GM12878 (cell line): ENCODE measurements around the gene PEF1. TPM values are rescaled to one million over a fixed set of nuclear protein-coding genes. Genes with fewer than 3 reads are reported as not detected.

ENCODE experiments used
- ASH2L ChIP-seq: fragments of 300-600, 200-600 bp; sonication (generic); IDR thresholded peaks from 2 replicates; pipeline ENCODE4 v1.6.1; 2017; ENCODE audit warnings: low read depth, mild to moderate bottlenecking, borderline replicate concordance
- CREB1 ChIP-seq: IDR thresholded peaks from 2 replicates; pipeline ENCODE4 v1.6.1; 2012; ENCODE audit warnings: low read depth, mild to moderate bottlenecking, inconsistent platforms
- EGR1 ChIP-seq, 2 experiments: IDR thresholded peaks; 1 replicate in 1 of 2; 2 replicates in 1 of 2; pipeline ENCODE4 v1.6.1; 2011 to 2012; ENCODE audit warnings: low read depth in 2 of 2, low read length in 2 of 2, borderline replicate concordance in 1 of 2, mild to moderate bottlenecking in 1 of 2, moderate library complexity in 1 of 2
- GATAD2B ChIP-seq: fragments of 450-650 bp; conservative IDR thresholded peaks from 2 replicates; pipeline ENCODE4 v1.6.1; 2017; ENCODE audit warnings: low read depth, mild to moderate bottlenecking, moderate library complexity
- HSF1 ChIP-seq: fragments of 150-350 bp; IDR thresholded peaks from 2 replicates; pipeline ENCODE4 v1.6.1; 2014; ENCODE audit warnings: mild to moderate bottlenecking, low read depth, low read length
- KAT2A ChIP-seq: conservative IDR thresholded peaks from 2 replicates; pipeline ENCODE4 v1.6.1; 2011; ENCODE audit warnings: low read depth, low read length; ENCODE audit not compliant: control insufficient read depth
- LARP7 ChIP-seq: fragments of 450-650 bp; IDR thresholded peaks from 2 replicates; pipeline ENCODE4 v1.6.1; 2017; ENCODE audit warnings: mild to moderate bottlenecking
- MEF2A ChIP-seq: IDR thresholded peaks from 2 replicates; pipeline ENCODE4 v1.6.1; 2011; ENCODE audit warnings: low read depth, mild to moderate bottlenecking, low read length, moderate library complexity; ENCODE audit not compliant: insufficient read depth
- NR2F1 ChIP-seq: fragments of 450-650 bp; conservative IDR thresholded peaks from 2 replicates; pipeline ENCODE4 v1.6.1; 2017; ENCODE audit warnings: mild to moderate bottlenecking
- PAX5 ChIP-seq: IDR thresholded peaks from 2 replicates; pipeline ENCODE4 v1.6.1; 2011; ENCODE audit warnings: low read depth, low read length, borderline replicate concordance
- RAD21 ChIP-seq: IDR thresholded peaks from 2 replicates; pipeline ENCODE4 v1.6.1; 2011; ENCODE audit warnings: mild to moderate bottlenecking, low read depth, low read length, moderate library complexity; ENCODE audit not compliant: insufficient read depth
- RELB ChIP-seq: fragments of 450-650 bp; IDR thresholded peaks from 2 replicates; pipeline ENCODE4 v1.6.1; 2017; ENCODE audit warnings: low read depth, mild to moderate bottlenecking, moderate library complexity
- SMAD1 ChIP-seq: fragments of 450-650 bp; IDR thresholded peaks from 2 replicates; pipeline ENCODE4 v1.6.1; 2018; ENCODE audit warnings: mild to moderate bottlenecking, low read depth; ENCODE audit not compliant: partially characterized antibody
- SMAD5 ChIP-seq: IDR thresholded peaks from 2 replicates; pipeline ENCODE4 v1.6.1; 2016; ENCODE audit warnings: antibody characterized with exemption, low read depth
- SRF ChIP-seq, 2 experiments: IDR thresholded peaks; 2 replicates each; pipeline ENCODE4 v1.6.1; 2011; ENCODE audit warnings: low read depth in 2 of 2, low read length in 2 of 2, mild to moderate bottlenecking in 1 of 2, moderate library complexity in 1 of 2
- STAT1 ChIP-seq: fragments of 450-650 bp; conservative IDR thresholded peaks from 2 replicates; pipeline ENCODE4 v1.6.1; 2014; ENCODE audit warnings: antibody characterized with exemption, mild to moderate bottlenecking
- SUZ12 ChIP-seq: fragments of 200-600 bp; sonication (generic); IDR thresholded peaks from one replicate; pipeline ENCODE4 v1.6.1; 2018; ENCODE audit warnings: antibody characterized with exemption, mild to moderate bottlenecking; ENCODE audit not compliant: unreplicated experiment
- TCF7 ChIP-seq: IDR thresholded peaks from 2 replicates; pipeline ENCODE4 v1.6.1; 2014; ENCODE audit warnings: antibody characterized with exemption, borderline replicate concordance
- WRNIP1 ChIP-seq: IDR thresholded peaks from 2 replicates; pipeline ENCODE4 v1.6.1; 2011; ENCODE audit warnings: low read depth, low read length, improper control_type of control experiment, borderline replicate concordance
- YY1 ChIP-seq: IDR thresholded peaks from 2 replicates; pipeline ENCODE4 v1.6.1; 2011; ENCODE audit warnings: low read depth, mild to moderate bottlenecking, low read length
- ZNF217 ChIP-seq: fragments of 450-650 bp; IDR thresholded peaks from 2 replicates; pipeline ENCODE4 v1.6.1; 2017; ENCODE audit warnings: antibody characterized with exemption, mild to moderate bottlenecking
- ZNF24 ChIP-seq: fragments of 450-650 bp; IDR thresholded peaks from 2 replicates; pipeline ENCODE4 v1.6.1; 2017; ENCODE audit warnings: antibody characterized with exemption, mild to moderate bottlenecking
- polyA plus RNA-seq, 11 experiments: library from polyadenylated mRNA; depleted of rRNA in 4 of 11; unstranded in 6 of 11; stranded (reverse) in 5 of 11; fragments of >200 nt; fragmentation: Nextera tagmentation in 4 of 11; fragmentation: Illumina TruSeq in 1 of 11; extraction: Ambion mirVana in 4 of 11; extraction: Trizol in 1 of 11; gene quantifications; 1 replicate in 1 of 11; 2 replicates in 10 of 11; pipeline versions ENCODE4 v1.2.1 to v1.2.3, GENCODE V29; 2011 to 2016; ENCODE audit warnings: inconsistent platforms in 2 of 11, missing spikeins in 2 of 11, low read depth in 1 of 11
- total RNA-seq, 4 experiments: library from RNA; depleted of rRNA in 3 of 4; stranded (reverse); fragments of >200 nt in 3 of 4; fragmentation: Illumina TruSeq in 1 of 4; extraction: Trizol in 1 of 4; gene quantifications; 2 replicates each; pipeline versions ENCODE4 v1.2.1 to v1.2.3, GENCODE V29; 2013 to 2021
- TF ChIP-seq, protein P1 (sequence below): fragments of 450-650 bp; formaldehyde crosslinking; IDR thresholded peaks from 2 replicates; pipeline ENCODE4 v1.5.0; 2022; ENCODE audit warnings: mild to moderate bottlenecking, missing genetic modification characterization

PEF1 gene
- total and polyA plus RNA-seq, 10 of the 15 experiments (the other 5 are each of a cell fraction or from before 2014, with no cell fraction given), result 27.1 to 107 (median 79.0) TPM

DNA sequence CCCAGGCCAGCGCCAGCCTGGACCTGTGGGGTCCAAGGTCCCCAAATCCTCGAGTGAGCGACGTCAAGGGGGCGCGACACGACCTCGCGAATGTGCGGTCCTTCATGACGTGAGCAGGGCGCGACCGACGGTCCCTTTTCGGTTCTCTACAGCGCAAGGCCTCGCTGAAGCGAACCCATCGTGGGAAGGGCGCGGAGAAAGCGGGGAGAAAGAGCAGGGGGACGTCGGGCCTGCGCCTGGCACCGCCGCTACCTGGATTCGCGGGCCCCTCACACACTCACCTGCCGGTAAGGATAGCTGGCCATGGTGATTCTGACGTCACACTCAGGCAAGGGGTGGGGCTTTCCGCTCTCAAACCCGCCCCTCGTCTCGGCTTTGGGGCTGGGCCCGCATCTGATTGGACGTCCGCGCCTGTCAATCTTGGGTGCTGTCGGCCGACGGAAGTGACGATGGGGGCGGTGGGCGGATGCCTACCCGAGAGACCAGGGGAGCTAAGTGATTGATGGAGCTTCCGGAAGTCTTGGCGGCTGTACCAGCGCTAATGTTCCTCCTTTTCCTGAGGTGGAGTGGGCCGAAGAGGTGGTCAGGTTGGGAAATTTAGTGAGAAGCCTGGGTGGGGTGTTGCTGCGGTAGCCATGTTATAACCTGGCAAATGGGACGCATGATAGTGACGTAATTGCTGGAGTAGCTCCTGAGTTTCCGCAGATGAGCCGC is at the start of gene PEF1 (continued):
- TF ChIP-seq MEF2A, result no peak
- TF ChIP-seq SMAD1, result no peak
- no peak; the same call in none of the 2 replicates for TF ChIP-seq SMAD5
- peak; percentile 89 for TF ChIP-seq RELB
- TF ChIP-seq, protein P1, sequence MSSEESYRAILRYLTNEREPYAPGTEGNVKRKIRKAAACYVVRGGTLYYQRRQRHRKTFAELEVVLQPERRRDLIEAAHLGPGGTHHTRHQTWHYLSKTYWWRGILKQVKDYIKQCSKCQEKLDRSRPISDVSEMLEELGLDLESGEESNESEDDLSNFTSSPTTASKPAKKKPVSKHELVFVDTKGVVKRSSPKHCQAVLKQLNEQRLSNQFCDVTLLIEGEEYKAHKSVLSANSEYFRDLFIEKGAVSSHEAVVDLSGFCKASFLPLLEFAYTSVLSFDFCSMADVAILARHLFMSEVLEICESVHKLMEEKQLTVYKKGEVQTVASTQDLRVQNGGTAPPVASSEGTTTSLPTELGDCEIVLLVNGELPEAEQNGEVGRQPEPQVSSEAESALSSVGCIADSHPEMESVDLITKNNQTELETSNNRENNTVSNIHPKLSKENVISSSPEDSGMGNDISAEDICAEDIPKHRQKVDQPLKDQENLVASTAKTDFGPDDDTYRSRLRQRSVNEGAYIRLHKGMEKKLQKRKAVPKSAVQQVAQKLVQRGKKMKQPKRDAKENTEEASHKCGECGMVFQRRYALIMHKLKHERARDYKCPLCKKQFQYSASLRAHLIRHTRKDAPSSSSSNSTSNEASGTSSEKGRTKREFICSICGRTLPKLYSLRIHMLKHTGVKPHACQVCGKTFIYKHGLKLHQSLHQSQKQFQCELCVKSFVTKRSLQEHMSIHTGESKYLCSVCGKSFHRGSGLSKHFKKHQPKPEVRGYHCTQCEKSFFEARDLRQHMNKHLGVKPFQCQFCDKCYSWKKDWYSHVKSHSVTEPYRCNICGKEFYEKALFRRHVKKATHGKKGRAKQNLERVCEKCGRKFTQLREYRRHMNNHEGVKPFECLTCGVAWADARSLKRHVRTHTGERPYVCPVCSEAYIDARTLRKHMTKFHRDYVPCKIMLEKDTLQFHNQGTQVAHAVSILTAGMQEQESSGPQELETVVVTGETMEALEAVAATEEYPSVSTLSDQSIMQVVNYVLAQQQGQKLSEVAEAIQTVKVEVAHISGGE (CRISPR knock-in tag), result no peak
- no peak for TF ChIP-seq WRNIP1
- no peak; the same call in 1 of the 2 replicates for TF ChIP-seq PAX5
- no peak for TF ChIP-seq RAD21
- peak; percentile 51 for TF ChIP-seq GATAD2B
- TF ChIP-seq EGR1 (IDR thresholded peaks at IDR 0.05; ENCODE audit: borderline replicate concordance in 1 of 2, low read depth in 2 of 2, low read length in 2 of 2), result peak in 1 of 2 experiments; percentile 80; a peak in 2 of 3 replicates
- no peak for TF ChIP-seq HSF1
- TF ChIP-seq STAT1, result peak; percentile 70; the same call in 1 of the 2 replicates
- TF ChIP-seq SUZ12, result no peak
- no peak for TF ChIP-seq KAT2A
- TF ChIP-seq TCF7, result no peak
- peak; percentile 86 for TF ChIP-seq LARP7
- TF ChIP-seq ASH2L, result peak; percentile 55; the same call in 1 of the 2 replicates
- TF ChIP-seq NR2F1, result peak; percentile 80
- TF ChIP-seq ZNF217, result no peak
- peak in 1 of 2 experiments; percentile 82; a peak in 2 of 4 replicates for TF ChIP-seq SRF (IDR thresholded peaks at IDR 0.05; ENCODE audit: low read depth in 2 of 2, low read length in 2 of 2)
- TF ChIP-seq YY1, result peak; percentile 100
- no peak for TF ChIP-seq ZNF24
- TF ChIP-seq CREB1, result peak; percentile 98
